Stimulated activated CD4-positive, alpha-beta T cell treated with anti-CD3 and anti-CD28 coated beads, TNF-alpha, amount 100 ng/mL, for 24 hours (primary cell): ENCODE results near the gene NMT2.

ENCODE experiments used
- DNase-seq, 3 experiments: peaks; one replicate each; pipeline ENCODE4 v3.0.0-alpha.2; 2020; ENCODE audit warnings: low read depth in 3 of 3

The NMT2 gene

DNA sequence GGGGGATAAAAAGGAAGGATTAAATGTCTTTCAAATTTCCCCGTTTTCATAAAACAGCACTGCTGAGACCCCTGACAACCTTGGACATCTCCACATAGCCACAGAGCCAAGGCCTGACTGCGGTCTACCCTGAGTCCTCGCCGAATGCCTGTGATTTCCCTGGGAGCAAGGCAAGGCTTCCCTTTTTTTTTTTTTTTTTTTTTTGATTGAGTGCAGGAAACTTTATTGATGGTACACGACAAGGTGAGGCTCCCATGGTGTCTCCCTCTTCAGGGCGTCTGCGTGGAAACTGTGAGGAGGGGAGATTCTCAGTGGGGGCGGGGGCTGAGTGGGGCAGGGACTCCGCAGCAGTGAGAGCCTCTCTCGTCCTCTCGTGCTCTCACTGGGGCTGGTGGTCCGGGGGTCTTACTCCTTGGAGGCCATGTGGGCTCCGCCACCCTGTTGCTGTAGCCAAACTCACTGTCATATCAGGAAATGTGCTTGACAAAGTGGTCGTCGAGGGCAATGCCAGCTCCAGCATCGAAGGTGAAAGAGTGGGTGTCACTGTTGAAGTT is 75.6 kb downstream of the NMT2 start:
- no peak for DNase-seq

DNA sequence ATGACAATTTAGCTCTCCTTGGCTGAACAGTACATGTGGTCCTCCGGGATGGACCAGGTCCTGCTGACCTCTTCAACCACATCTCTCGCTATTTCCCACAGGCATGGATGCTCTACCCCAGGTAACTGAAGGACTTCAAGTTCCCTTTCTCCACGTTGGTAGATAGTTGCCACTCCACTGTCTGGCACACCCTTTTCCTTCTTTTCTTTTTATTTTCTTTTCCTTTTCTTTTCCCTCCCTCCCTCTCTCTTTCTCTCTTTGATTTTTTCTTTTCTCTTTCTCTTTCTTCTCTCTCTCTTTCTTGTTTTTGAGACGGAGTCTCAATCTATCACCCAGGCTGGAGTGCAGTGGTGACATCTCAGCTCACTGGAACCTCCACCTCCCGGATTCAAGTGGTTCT is 77.1 kb downstream of the NMT2 start:
- DNase-seq: no peak

DNA sequence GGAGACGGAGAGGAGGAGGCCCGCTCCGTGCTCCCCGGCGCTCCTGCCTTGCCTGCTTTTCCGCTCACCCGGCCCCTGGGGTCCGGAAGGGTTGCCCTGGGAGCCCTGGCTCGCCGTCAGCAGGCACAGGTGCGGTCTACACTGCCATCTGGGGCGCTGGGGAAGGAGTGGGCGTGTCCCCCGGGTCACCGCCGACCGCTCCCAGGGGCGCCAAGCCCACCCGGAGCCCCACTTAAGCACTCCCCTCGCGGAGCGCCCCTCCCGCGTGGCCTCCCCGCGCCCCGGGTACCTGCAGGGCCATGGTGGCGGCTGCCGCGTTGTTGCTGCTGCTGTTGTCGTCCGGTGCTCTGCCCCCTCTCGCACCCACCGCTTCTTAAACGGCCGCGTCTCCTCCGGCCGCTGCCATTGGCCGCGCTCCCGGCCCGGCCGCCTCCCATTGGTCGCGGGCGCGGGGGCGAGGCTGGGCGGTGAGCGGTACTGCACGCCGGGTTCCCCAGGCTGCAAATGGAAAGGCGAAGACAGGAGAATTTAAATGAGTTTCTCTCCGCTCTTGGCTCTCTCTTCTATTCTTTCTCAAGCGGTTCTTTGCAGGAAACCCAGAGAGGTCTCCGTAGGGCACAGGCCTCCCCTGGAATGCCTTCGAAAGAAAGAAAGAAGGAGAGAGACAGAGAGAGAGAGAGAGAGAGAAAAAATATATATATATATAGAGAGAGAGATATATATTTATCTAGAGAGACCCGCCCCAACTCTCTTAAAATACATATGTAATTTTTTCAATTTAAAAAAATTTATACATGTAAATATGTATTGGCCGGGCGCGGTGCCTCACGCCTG is 79.8 kb downstream of the NMT2 start, which contains the start of gene ACBD7:
Gene ACBD7, minus strand, starts transcription at position 349 of the 834 bp plus-strand sequence. Its CDS starts 48 bp downstream, at position 301.
- DNase-seq: peak; percentile 48 to 77 (median 59)

DNA sequence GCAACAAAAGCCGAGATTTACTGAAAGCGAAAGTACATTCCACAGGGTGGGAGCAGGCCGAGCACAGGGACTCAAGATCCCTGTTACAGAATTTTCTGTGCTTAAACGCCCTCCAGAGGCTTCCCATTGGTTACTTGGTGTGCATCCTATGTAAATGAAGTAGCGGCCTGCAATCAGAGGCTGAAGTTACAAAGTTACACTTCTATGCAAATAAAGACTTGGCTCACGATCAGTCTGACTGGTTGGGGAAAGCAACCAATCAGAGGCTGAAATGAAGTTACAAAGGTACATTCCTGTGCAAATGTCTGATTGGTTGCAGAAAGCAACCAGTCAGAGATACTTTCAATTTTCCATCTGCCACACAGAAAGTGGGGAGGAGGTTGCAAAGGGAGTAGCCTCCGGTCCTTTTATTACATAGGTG is 84.0 kb downstream of the NMT2 start:
- no peak for DNase-seq

DNA sequence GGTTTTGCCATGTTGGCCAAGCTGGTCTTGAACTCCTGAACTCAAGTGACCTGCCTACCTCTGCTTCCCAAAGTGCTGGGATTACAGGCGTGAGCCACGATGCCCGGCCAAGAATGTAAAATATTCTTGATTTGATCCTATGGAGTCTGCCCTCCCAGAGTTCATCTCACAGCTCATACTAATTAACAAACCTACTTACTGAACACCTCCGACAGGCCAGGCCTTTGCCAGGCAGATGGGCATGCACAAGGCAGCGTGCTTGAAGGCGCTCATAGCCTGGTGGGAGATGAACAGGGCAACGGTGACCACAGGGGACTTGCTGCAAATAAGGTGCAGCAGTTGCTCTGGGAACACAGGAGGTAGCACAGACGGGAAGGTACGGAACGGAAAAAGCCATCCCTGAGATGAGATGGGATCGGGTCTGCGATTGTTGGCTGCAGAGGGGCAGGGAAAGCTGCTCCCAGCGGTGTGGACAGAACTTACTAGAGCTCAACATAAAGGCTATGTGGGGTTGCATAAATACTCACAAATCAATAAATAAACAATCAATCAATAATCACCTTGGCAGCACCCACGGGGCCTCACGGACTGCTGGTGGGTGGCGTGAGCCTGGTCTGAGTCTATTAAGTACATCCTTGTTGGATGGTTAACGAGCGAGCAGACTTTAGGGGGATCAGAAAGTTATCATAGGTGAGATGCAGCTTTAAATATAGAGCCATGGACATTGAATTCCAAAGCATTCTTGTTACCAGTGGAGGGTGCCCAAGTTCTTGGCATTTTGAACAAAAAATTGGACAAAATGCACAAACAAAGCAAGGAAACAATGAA is 84.6 kb downstream of the NMT2 start:
- DNase-seq: no peak

DNA sequence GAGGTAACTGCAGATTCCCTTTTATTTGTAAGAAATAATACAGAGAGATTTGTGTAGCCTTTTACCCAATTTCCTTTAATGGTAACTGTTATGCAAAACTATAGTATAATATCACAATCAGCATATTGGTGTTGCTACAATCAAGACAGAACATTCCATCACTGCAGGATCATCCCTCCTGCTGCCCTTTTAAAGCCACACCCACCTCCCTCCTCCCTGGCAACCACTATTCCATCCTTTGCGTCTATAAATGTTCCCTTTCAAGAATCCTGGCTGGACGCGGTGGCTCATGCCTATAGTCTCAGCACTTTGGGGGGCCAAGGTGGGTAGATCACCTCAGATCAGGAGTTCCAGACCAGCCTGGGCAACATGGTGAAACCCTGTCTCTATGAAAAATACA is 93.1 kb downstream of the NMT2 start:
- no peak for DNase-seq

DNA sequence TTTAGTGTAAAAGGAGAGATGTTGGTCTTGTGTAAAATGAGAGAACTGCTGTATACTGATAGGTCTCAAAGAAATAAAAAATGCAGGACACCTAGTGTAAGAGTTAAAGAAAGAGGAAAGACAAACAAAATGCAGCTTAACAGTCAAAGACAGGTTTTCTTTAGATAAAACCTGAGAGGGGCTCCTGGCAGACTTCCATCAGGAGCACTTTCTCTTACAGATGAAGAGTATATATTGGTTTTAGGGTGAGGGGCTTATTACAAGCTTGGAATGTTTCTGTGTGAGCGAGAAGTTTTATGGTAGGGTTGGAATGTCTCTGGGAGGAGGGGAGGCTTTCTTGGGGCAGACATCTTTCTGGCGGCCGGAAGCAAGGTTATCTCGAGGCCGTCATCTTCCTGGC is 96.1 kb downstream of the NMT2 start:
- no peak for DNase-seq

DNA sequence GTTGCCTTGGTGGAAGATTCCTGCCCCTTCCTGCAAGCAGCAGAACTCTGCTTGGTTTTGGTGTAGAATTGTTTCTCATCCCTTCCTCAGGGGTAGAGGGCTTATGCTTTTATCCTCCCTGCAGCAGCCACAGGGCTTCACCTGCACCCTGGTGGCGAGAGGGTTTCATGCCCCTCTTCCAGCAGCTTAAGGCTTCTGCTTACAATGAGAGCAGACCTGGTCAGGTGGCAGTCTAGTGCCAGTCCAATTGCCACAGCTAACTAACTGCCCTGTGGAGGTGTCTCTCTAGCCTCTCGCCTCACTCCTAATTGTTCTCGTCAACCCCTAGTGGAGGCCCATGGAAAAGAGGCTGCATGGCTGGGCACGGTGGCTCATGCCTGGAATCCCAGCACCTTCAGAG is 99.3 kb downstream of the NMT2 start:
- DNase-seq: no peak

DNA sequence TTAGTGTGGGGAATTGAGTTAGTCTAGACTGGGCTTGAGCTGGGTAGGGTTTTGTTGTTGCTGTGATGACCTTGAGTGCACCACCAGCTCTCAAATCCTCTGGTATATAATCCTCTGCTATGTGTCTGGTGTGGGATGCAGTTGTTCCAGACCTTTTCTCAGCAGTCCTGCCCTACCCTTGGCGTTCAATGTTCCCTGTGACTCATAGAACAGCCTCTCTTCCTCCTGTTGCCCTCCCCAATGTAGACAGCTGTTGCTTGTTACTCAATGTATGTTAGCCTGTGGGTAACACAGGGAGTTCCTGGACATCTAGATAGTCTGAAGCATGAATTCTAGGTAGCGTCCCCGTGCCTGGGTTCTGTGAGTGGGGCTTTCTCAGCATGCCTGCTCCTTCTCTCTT is 99.7 kb downstream of the NMT2 start:
- no peak for DNase-seq

DNA sequence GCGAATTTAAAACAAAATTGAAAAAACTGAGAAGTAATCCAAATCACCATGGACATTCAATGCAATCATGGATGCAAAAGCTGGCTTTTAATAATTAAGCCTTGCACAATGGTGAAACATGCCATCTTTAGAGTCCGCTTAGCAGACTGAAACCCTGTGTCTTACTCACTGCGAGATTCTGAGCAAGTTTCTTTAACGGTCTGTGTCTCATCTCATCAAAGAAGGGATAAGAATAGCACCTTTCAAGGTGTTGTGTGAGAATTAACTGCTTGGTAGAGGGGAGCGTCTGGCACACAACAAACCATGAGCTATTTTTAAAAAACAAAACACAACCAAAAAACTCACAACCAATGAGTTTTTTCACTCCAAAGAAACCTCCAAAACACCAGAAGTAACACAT is 101.3 kb downstream of the NMT2 start:
- no peak for DNase-seq

DNA sequence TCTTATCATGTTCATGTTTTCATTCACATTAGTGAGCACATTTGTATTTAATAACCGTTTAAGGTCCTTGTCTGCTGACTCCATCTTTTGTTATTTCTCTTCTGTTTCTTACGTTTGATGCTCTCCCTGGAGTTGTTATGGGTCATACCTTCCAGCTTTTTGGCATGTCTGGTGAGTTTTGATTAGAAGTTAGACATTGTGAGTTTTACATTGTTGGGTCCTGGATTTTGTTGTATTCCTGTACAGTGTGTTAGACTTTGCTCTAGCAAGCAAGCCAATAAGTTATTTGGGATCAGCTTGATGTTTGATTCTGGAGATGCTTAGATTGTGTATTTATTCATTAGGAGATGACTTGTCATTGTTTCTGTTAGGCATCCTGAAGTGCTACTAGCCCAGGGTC is 107.9 kb downstream of the NMT2 start:
- no peak for DNase-seq

DNA sequence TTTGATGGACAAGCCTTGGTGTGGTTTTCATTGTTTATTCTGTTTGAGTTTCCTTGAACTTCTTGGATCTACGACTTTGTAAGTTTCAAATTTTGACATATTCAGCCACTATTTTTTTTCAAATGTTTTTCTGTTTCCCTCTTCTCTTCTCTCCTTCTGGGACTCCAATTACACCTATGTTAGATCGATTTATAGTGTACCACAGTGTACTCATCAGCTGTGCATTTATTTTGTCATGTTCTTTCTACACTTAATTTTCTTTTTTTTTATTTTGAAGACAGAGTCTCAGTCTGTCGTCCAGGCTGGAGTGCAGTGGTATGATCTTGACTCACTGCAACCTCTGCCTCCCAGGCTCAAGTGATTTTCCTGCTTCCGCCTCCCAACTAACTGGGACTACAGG is 108.6 kb downstream of the NMT2 start:
- no peak for DNase-seq

DNA sequence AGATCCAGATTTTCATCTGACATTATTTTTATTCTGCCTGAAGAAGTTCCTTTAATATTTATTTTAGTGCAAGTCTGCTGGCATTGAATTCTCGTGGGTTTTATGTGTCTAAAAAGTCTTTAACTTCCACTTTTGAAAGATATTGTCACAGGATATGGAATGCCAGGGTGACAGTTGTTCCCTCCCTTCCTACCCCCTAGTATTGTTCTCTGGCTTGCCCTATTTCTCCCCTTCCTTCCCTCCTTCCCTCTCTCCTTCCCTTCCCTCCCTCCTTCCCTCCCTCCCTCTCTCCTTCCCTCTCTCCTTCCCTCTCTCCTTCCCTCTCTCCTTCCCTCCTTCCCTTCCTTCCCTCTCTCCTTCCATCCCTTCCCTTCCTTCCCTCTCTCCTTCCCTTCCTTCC is 109.8 kb downstream of the NMT2 start:
- no peak for DNase-seq
